PC-3 (cell line): ENCODE data around the gene SIN3B. TPM values are rescaled to one million over a fixed set of nuclear protein-coding genes. Genes with fewer than 3 reads are reported as not detected.

Source experiments
- ATAC-seq: fragments of 200-7000 bp; cut with Tn5 transposase; 2 replicates; pipeline ENCODE4 v1.9.1; 2020; ENCODE audit warnings: mild to moderate bottlenecking, moderate library complexity
- BruUV-seq: library from RNA; stranded (reverse); fragments of 400-500 nt; replicated peaks from 2 replicates; lab custom pipeline; 2021; lab: Mats Ljungman, UMichigan
- CTCF ChIA-PET: fragments of 300-600 bp; sonication (Branson Sonifier 250); formaldehyde crosslinking; loops from one replicate; lab custom pipeline; 2022; ENCODE audit warnings: antibody characterized with exemption; lab: Charles Lee
- POLR2A ChIA-PET: fragments of 300-600 bp; sonication (Branson Sonifier 250); formaldehyde crosslinking; loops from one replicate; lab custom pipeline; 2022; ENCODE audit warnings: antibody characterized with exemption; ENCODE audit not compliant: unreplicated experiment; lab: Charles Lee
- DNase-seq: peaks from one replicate; pipeline ENCODE4 v3.0.0-alpha.2; 2015
- H2AFZ ChIP-seq: fragments of 300-600 bp; sonication (generic); 2 replicates; pipeline ENCODE4 v1.6.0; 2016; ENCODE audit warnings: antibody characterized with exemption, low read length
- H3F3A ChIP-seq: fragments of 300-600 bp; sonication (generic); one replicate; pipeline ENCODE4 v1.6.0; 2017; ENCODE audit warnings: antibody characterized with exemption, low read length, control low read depth, mild to moderate bottlenecking; ENCODE audit not compliant: unreplicated experiment
- H3K27ac ChIP-seq: fragments of 300-600 bp; sonication (generic); 2 replicates; pipeline ENCODE4 v1.5.1; 2016; ENCODE audit warnings: mild to moderate bottlenecking, low read length
- H3K27me3 ChIP-seq: fragments of 300-600 bp; sonication (generic); 2 replicates; pipeline ENCODE4 v1.6.1; 2016; ENCODE audit warnings: low read length, mixed read lengths
- H3K36me3 ChIP-seq: fragments of 300-600 bp; sonication (generic); 2 replicates; pipeline ENCODE4 v1.6.1; 2016; ENCODE audit warnings: low read depth, mixed run types, low read length, mixed read lengths
- H3K4me1 ChIP-seq: fragments of 300-600 bp; sonication (generic); 2 replicates; pipeline ENCODE4 v1.5.1; 2016; ENCODE audit warnings: low read length; ENCODE audit not compliant: insufficient read depth
- H3K4me2 ChIP-seq: fragments of 300-600 bp; sonication (generic); 2 replicates; pipeline ENCODE4 v1.6.0; 2016; ENCODE audit warnings: low read length
- H3K4me3 ChIP-seq: fragments of 300-600 bp; sonication (generic); 2 replicates; pipeline ENCODE4 v1.5.1; 2016; ENCODE audit warnings: mild to moderate bottlenecking, low read length, mixed read lengths
- H3K79me2 ChIP-seq: fragments of 300-600 bp; sonication (generic); 2 replicates; pipeline ENCODE4 v1.6.1; 2017; ENCODE audit warnings: low read length, mixed read lengths
- H3K9ac ChIP-seq: fragments of 300-600 bp; sonication (generic); 2 replicates; pipeline ENCODE4 v1.6.0; 2016; ENCODE audit warnings: mild to moderate bottlenecking, low read length
- H3K9me2 ChIP-seq: fragments of 300-600 bp; sonication (generic); replicated peaks from 2 replicates; pipeline ENCODE4 v1.6.1; 2016; ENCODE audit warnings: mixed run types, low read length, mixed read lengths
- H3K9me3 ChIP-seq: fragments of 300-600 bp; sonication (generic); 2 replicates; pipeline ENCODE4 v1.6.1; 2016; ENCODE audit warnings: low read length, mixed read lengths
- H4K20me1 ChIP-seq: fragments of 300-600 bp; sonication (generic); 2 replicates; pipeline ENCODE4 v1.6.1; 2016; ENCODE audit warnings: low read length, mixed read lengths
- EZH2 ChIP-seq: fragments of 300-600 bp; sonication (generic); IDR thresholded peaks from one replicate; pipeline ENCODE4 v1.6.1; 2017; ENCODE audit warnings: antibody characterized with exemption, mild to moderate bottlenecking, low read length; ENCODE audit not compliant: unreplicated experiment
- EZH2phosphoT487 ChIP-seq: fragments of 300-600 bp; sonication (generic); IDR thresholded peaks from 2 replicates; pipeline ENCODE4 v1.6.1; 2018; ENCODE audit warnings: mild to moderate bottlenecking, antibody characterized with exemption, low read length, borderline replicate concordance
- intact Hi-C: fragments of 100-400 bp; cut with micrococcal nuclease; formaldehyde crosslinking; loops from 2 replicates; pipeline ENCODE4 v1.9.0; 2023
- total RNA-seq: library from RNA; depleted of rRNA; stranded (reverse); fragments of >200 nt; gene quantifications from 2 replicates; pipeline ENCODE4 v1.2.3, GENCODE V29; 2014
- TF ChIP-seq, protein P1 (sequence below): fragments of 300-600 bp; sonication (generic); conservative IDR thresholded peaks from 2 replicates; pipeline ENCODE4 v1.5.1; 2017; ENCODE audit warnings: antibody characterized with exemption, low read depth, mild to moderate bottlenecking, low read length

Gene SIN3B
- total RNA-seq, 1 experiment from 2014 or later: 46.4 TPM

DNA sequence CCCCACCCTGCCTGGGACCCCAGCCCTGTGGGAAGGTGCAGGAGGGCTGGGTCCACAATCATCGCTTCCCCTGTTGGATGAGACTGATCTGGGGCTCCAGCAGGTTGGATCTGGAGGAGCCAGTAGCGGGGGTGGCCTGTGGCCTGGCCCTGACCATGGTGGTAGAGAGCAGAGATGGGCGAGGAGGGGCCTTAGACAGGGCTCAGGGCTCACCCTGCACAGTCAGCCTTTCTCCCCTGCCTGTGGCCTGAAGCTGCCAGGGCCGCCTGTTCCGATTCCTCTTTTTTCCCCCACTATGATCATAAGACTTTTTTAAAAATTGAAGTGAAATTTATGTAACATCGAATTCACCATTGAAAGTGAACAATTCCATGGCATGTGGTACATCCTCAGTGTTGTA lies 18.2 kb downstream of the SIN3B start:
- Histone ChIP-seq H2AFZ (no peak overlapping the region), H3K4me3 (no peak overlapping the region), H3F3A (peaks cover 10% of the 10 kb centered on the region), H3K9me3 (no peaks in the 10 kb centered on the region), H3K4me1 (peaks cover 36% of the 10 kb centered on the region), H3K27me3 (no peaks in the 10 kb centered on the region), H3K9ac (no peak overlapping the region), H3K27ac (no peak overlapping the region), H3K4me2 (no peak overlapping the region), H3K79me2 (peaks cover 6% of the 10 kb centered on the region), H3K36me3 (peaks cover 51% of the 10 kb centered on the region), H4K20me1 (no peaks in the 10 kb centered on the region), H3K9me2 (no peaks in the 10 kb centered on the region)
- POLR2A ChIA-PET: no interaction called here
- no peak for TF ChIP-seq EZH2
- intact Hi-C loops: no loop called here
- no peak for ATAC-seq
- CTCF ChIA-PET: no interaction called here
- DNase-seq: no peak
- BruUV-seq: no TSS peak

DNA sequence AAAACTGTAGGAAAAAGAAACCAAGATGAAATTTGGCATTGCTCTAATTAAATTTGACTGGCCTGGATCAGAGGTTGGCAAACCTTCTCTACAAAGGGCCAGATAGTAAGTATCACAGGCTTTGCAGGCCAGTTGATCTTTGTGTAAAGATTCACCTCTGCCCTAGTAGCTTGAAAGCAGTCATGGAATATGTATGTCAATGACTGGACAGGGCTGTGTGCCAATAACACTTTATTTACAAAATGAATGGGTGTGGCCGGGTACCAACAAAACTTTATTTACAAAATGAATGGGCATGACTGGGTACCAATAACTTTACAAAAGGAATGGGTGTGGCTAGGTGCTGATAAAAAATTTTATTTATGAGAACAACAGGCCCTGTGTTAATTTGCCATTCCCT lies 20.0 kb downstream of the SIN3B start:
- TF ChIP-seq EZH2phosphoT487 (no peak), EZH2 (no peak)
- TF ChIP-seq, protein P1, sequence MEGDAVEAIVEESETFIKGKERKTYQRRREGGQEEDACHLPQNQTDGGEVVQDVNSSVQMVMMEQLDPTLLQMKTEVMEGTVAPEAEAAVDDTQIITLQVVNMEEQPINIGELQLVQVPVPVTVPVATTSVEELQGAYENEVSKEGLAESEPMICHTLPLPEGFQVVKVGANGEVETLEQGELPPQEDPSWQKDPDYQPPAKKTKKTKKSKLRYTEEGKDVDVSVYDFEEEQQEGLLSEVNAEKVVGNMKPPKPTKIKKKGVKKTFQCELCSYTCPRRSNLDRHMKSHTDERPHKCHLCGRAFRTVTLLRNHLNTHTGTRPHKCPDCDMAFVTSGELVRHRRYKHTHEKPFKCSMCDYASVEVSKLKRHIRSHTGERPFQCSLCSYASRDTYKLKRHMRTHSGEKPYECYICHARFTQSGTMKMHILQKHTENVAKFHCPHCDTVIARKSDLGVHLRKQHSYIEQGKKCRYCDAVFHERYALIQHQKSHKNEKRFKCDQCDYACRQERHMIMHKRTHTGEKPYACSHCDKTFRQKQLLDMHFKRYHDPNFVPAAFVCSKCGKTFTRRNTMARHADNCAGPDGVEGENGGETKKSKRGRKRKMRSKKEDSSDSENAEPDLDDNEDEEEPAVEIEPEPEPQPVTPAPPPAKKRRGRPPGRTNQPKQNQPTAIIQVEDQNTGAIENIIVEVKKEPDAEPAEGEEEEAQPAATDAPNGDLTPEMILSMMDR: no peak
- no peaks in the 10 kb centered on the region for H3K27me3 ChIP-seq
- peak; percentile 98 for DNase-seq
- POLR2A ChIA-PET: no interaction called here
- H4K20me1 ChIP-seq: no peaks in the 10 kb centered on the region
- peak; percentile 88 for ATAC-seq
- no TSS peak for BruUV-seq
- no peaks in the 10 kb centered on the region for H3K9me2 ChIP-seq
- intact Hi-C loops: no loop called here
- H2AFZ ChIP-seq: no peak overlapping the region
- H3K36me3 ChIP-seq: peaks cover 67% of the 10 kb centered on the region
- no peaks in the 10 kb centered on the region for H3K9me3 ChIP-seq
- peaks cover 10% of the 10 kb centered on the region for H3F3A ChIP-seq
- peak overlapping the region; percentile 14 for H3K4me3 ChIP-seq
- H3K27ac ChIP-seq: peak overlapping the region; percentile 97
- H3K79me2 ChIP-seq: no peaks in the 10 kb centered on the region; the same call in 1 of the 2 replicates
- peak overlapping the region; percentile 73 for H3K4me2 ChIP-seq
- H3K9ac ChIP-seq: peak overlapping the region; percentile 76
- CTCF ChIA-PET: interaction anchor here (0.5 kb wide), 2 partner anchors 24 to 143 kb away, joined by 3 to 4 read pairs; no protein-coding TSS in a partner anchor
- peaks cover 36% of the 10 kb centered on the region for H3K4me1 ChIP-seq

DNA sequence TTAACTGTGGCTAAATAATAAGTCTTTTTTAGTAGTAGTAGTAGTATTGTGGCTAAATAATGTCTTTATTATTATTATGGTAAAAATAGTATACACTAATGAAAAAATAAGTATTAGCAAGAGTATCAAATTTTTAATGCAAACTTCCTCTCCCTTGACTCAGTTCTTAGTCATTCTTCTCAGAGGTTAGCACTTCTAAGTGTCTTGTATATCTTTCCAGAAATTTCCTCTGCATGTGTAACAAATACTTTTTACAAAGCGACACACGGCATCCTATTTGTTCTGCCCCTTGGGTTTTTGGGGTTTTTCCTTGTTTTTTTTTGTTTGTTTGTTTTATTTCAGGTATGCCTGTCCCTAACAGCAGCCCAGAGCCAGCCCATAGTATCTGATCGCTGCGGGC lies 20.9 kb downstream of the SIN3B start:
- H2AFZ ChIP-seq: no peak overlapping the region
- POLR2A ChIA-PET: no interaction called here
- no peak for TF ChIP-seq EZH2
- TF ChIP-seq EZH2phosphoT487: no peak
- H3K9me3 ChIP-seq: no peaks in the 10 kb centered on the region
- DNase-seq (peak; percentile 83), ATAC-seq (peak; percentile 54)
- peak overlapping the region; percentile 73 for H3K4me2 ChIP-seq
- peak overlapping the region; percentile 76 for H3K9ac ChIP-seq
- H3K9me2 ChIP-seq: no peaks in the 10 kb centered on the region
- no TSS peak for BruUV-seq
- H3K27ac ChIP-seq: peak overlapping the region; percentile 97
- no peaks in the 10 kb centered on the region for H3K27me3 ChIP-seq
- no peaks in the 10 kb centered on the region for H4K20me1 ChIP-seq
- no peaks in the 10 kb centered on the region for H3K79me2 ChIP-seq
- intact Hi-C loops: loop anchor here (1.0 to 2.0 kb wide), 2 partner anchors 71 to 131 kb away; partner anchors contain the start of gene NWD1
- H3F3A ChIP-seq: peaks cover 10% of the 10 kb centered on the region
- peaks cover 36% of the 10 kb centered on the region for H3K4me1 ChIP-seq
- H3K36me3 ChIP-seq: peaks cover 67% of the 10 kb centered on the region
- peak overlapping the region; percentile 14; the same call in 1 of the 2 replicates for H3K4me3 ChIP-seq
- CTCF ChIA-PET: no interaction called here
